HCT116 (cell line): ENCODE results near the gene ACTN1.

Experiments
- CTCF ChIP-seq, 3 experiments: fragments of 200-600 bp in 1 of 3; sonication (generic) in 1 of 3; IDR thresholded peaks in 2 of 3; conservative IDR thresholded peaks in 1 of 3; 2 replicates each; pipeline ENCODE4 v1.5.1; 2012 to 2017; ENCODE audit warnings: low read depth in 2 of 3, low read length in 2 of 3, antibody characterized with exemption in 1 of 3, borderline replicate concordance in 1 of 3, control low read depth in 1 of 3, mild to moderate bottlenecking in 1 of 3, mixed read lengths in 1 of 3, mixed run types in 1 of 3, moderate library complexity in 1 of 3; ENCODE audit not compliant: insufficient read depth in 1 of 3
- EZH2 ChIP-seq: fragments of 200-600 bp; sonication (generic); IDR thresholded peaks from 2 replicates; pipeline ENCODE4 v1.6.1; 2017; ENCODE audit warnings: antibody characterized with exemption, mixed run types
- MAX ChIP-seq: IDR thresholded peaks from 2 replicates; pipeline ENCODE4 v1.6.1; 2012
- POLR2A ChIP-seq: IDR thresholded peaks from 2 replicates; pipeline ENCODE4 v1.7.0; 2011; ENCODE audit warnings: borderline replicate concordance; ENCODE audit not compliant: insufficient read depth, insufficient read length; ENCODE audit errors: extremely low read depth
- POLR2AphosphoS5 ChIP-seq: IDR thresholded peaks from 2 replicates; pipeline ENCODE4 v1.6.1; 2011; ENCODE audit warnings: mild to moderate bottlenecking, low read depth, low read length, moderate library complexity
- SIN3A ChIP-seq: IDR thresholded peaks from 2 replicates; pipeline ENCODE4 v1.6.1; 2012; ENCODE audit warnings: low read depth

GRCh38 chr14:68825729-68826128 is 153.4 kb downstream of the ACTN1 start:
- TF ChIP-seq CTCF (IDR thresholded peaks at IDR 0.05 in 2 of 3, conservative IDR thresholded peaks at IDR 0.05 in 1 of 3; ENCODE audit: borderline replicate concordance in 1 of 3, insufficient read depth in 1 of 3, low read depth in 2 of 3, low read length in 2 of 3): no peak
- TF ChIP-seq POLR2A: no peak
- no peak for TF ChIP-seq POLR2AphosphoS5
- TF ChIP-seq MAX: no peak
- no peak for TF ChIP-seq EZH2
- TF ChIP-seq SIN3A: no peak
